Endometrial microvascular endothelial cells (primary cell): ENCODE results near the gene PLXDC1. TPM values are rescaled to one million over a fixed set of nuclear protein-coding genes. Genes with fewer than 3 reads are reported as not detected.

ENCODE experiments used
- in situ Hi-C: cut with HindIII; loops from 2 replicates; pipeline ENCODE4 v1.10.0; 2017; ENCODE audit warnings: low sequenced_read_pairs, low pct_unique_long_range_greater_than_20kb; ENCODE audit errors: inconsistent ontology term
- total RNA-seq: library from RNA; depleted of rRNA; stranded (reverse); fragments of >200 nt; gene quantifications from one replicate; pipeline ENCODE4 v1.2.3, GENCODE V29; 2015; ENCODE audit errors: inconsistent ontology term

Gene PLXDC1
- total RNA-seq, 1 donor from 2014 or later: not detected

GRCh38 chr17:39107973-39108372 lies 43.5 kb downstream of the PLXDC1 start:
- in situ Hi-C loops: no loop called here

GRCh38 chr17:39107155-39107554 lies 44.3 kb downstream of the PLXDC1 start:
- in situ Hi-C loops: no loop called here

GRCh38 chr17:39105705-39106104 lies 45.7 kb downstream of the PLXDC1 start:
- in situ Hi-C loops: no loop called here

- in situ Hi-C loops: no loop called here
These were observed 46.8 kb downstream of the PLXDC1 start for GRCh38 chr17:39104657-39105056.

GRCh38 chr17:39104046-39104445 lies 47.4 kb downstream of the PLXDC1 start:
- in situ Hi-C loops: no loop called here

GRCh38 chr17:39101091-39101490 lies 50.3 kb downstream of the PLXDC1 start:
- in situ Hi-C loops: no loop called here

- in situ Hi-C loops: no loop called here
These were observed 50.9 kb downstream of the PLXDC1 start for GRCh38 chr17:39100530-39100929.

GRCh38 chr17:39099663-39100286 lies 51.7 kb downstream of the PLXDC1 start:
- in situ Hi-C loops: no loop called here

GRCh38 chr17:39098588-39098987 lies 52.8 kb downstream of the PLXDC1 start:
- in situ Hi-C loops: no loop called here

GRCh38 chr17:39097537-39097936 lies 53.9 kb downstream of the PLXDC1 start:
- in situ Hi-C loops: no loop called here

- in situ Hi-C loops: no loop called here
These were observed 54.3 kb downstream of the PLXDC1 start for GRCh38 chr17:39097150-39097519.

GRCh38 chr17:39096508-39097149 lies 54.8 kb downstream of the PLXDC1 start:
- in situ Hi-C loops: no loop called here

- in situ Hi-C loops: no loop called here
These were observed 56.1 kb downstream of the PLXDC1 start for GRCh38 chr17:39095309-39095686.

GRCh38 chr17:39094607-39095308 lies 56.7 kb downstream of the PLXDC1 start:
- in situ Hi-C loops: no loop called here

- in situ Hi-C loops: no loop called here
These were observed 58.7 kb downstream of the PLXDC1 start for GRCh38 chr17:39092692-39093230.

GRCh38 chr17:39090908-39091665 lies 60.4 kb downstream of the PLXDC1 start:
- in situ Hi-C loops: no loop called here

GRCh38 chr17:39090400-39090799 lies 61.0 kb downstream of the PLXDC1 start:
- in situ Hi-C loops: no loop called here

- in situ Hi-C loops: no loop called here
These were observed 66.9 kb downstream of the PLXDC1 start for GRCh38 chr17:39084558-39084957.

GRCh38 chr17:39083270-39083669 lies 68.2 kb downstream of the PLXDC1 start:
- in situ Hi-C loops: no loop called here
